Neuronal stem cell (in vitro differentiated cells): ENCODE data around the gene ZNF771.

Experiments used
- DNase-seq: peaks from one replicate; pipeline ENCODE4 v3.0.0-alpha.2; 2013; ENCODE audit warnings: low spot score
- H2AFZ ChIP-seq: one replicate; pipeline ENCODE4 v1.6.1; 2013; ENCODE audit warnings: mild to moderate bottlenecking, low read length, inconsistent platforms
- H2AK5ac ChIP-seq: 2 replicates; pipeline ENCODE4 v1.6.1; 2013; ENCODE audit warnings: low read depth, mild to moderate bottlenecking, inconsistent platforms, low read length, moderate library complexity, mixed read lengths
- H2BK120ac ChIP-seq: 2 replicates; pipeline ENCODE4 v1.6.1; 2013; ENCODE audit warnings: low read depth, mild to moderate bottlenecking, inconsistent platforms, low read length, moderate library complexity, mixed read lengths
- H2BK12ac ChIP-seq: one replicate; pipeline ENCODE4 v1.6.1; 2013; ENCODE audit warnings: low read length, inconsistent platforms
- H2BK15ac ChIP-seq: 2 replicates; pipeline ENCODE4 v1.6.1; 2013; ENCODE audit warnings: mild to moderate bottlenecking, low read length, inconsistent platforms, mixed read lengths
- H2BK5ac ChIP-seq: one replicate; pipeline ENCODE4 v1.6.1; 2013; ENCODE audit warnings: inconsistent platforms, mild to moderate bottlenecking, low read length, moderate library complexity
- H3K14ac ChIP-seq: one replicate; pipeline ENCODE4 v1.6.1; 2013; ENCODE audit warnings: low read length, inconsistent platforms
- H3K18ac ChIP-seq: 2 replicates; pipeline ENCODE4 v1.6.1; 2013; ENCODE audit warnings: low read length, inconsistent platforms
- H3K23ac ChIP-seq: 2 replicates; pipeline ENCODE4 v1.6.1; 2013; ENCODE audit warnings: low read depth, mild to moderate bottlenecking, mixed read lengths, low read length, inconsistent platforms; ENCODE audit not compliant: poor library complexity
- H3K27ac ChIP-seq: replicated peaks from 3 replicates; pipeline ENCODE4 v1.5.1; 2013; ENCODE audit warnings: low read length, inconsistent platforms
- H3K27me3 ChIP-seq, 3 experiments: 2 replicates each; pipeline ENCODE4 v1.6.1; 2013; ENCODE audit warnings: low read length in 3 of 3, mild to moderate bottlenecking in 2 of 3, inconsistent platforms in 1 of 3, low read depth in 1 of 3, mixed read lengths in 1 of 3, moderate library complexity in 1 of 3; ENCODE audit not compliant: control insufficient read depth in 3 of 3, insufficient read depth in 3 of 3
- H3K36me3 ChIP-seq, 2 donors: replicated peaks in 1 of 2; 2 replicates each; pipeline ENCODE4 v1.6.1; 2013; ENCODE audit warnings: low read length in 2 of 2; ENCODE audit not compliant: control insufficient read depth in 2 of 2, insufficient read depth in 2 of 2
- H3K4ac ChIP-seq: 2 replicates; pipeline ENCODE4 v1.6.1; 2013; ENCODE audit warnings: inconsistent platforms, mild to moderate bottlenecking, low read length, moderate library complexity
- H3K4me1 ChIP-seq, 2 donors: 1 replicate in 1 of 2; 2 replicates in 1 of 2; pipeline ENCODE4 v1.6.1; 2013; ENCODE audit warnings: low read length in 2 of 2, low read depth in 1 of 2; ENCODE audit not compliant: control insufficient read depth in 2 of 2, insufficient read depth in 1 of 2
- H3K4me2 ChIP-seq: one replicate; pipeline ENCODE4 v1.6.1; 2013; ENCODE audit warnings: mild to moderate bottlenecking, low read length, inconsistent platforms; ENCODE audit not compliant: insufficient read depth, poor library complexity, severe bottlenecking
- H3K4me3 ChIP-seq, 2 donors: 2 replicates each; pipeline ENCODE4 v1.5.1; 2013; ENCODE audit warnings: low read length in 2 of 2, mild to moderate bottlenecking in 2 of 2, inconsistent platforms in 1 of 2, moderate library complexity in 1 of 2
- H3K79me1 ChIP-seq: one replicate; pipeline ENCODE4 v1.6.1; 2013; ENCODE audit warnings: low read depth, mild to moderate bottlenecking, inconsistent platforms, low read length, moderate library complexity
- H3K9ac ChIP-seq: one replicate; pipeline ENCODE4 v1.6.1; 2013; ENCODE audit warnings: mild to moderate bottlenecking, low read depth, low read length, inconsistent platforms; ENCODE audit not compliant: poor library complexity
- H3K9me3 ChIP-seq, 2 donors: replicated peaks in 1 of 2; 2 replicates each; pipeline versions ENCODE3 to v1.6.1; 2013; ENCODE audit warnings: low read length in 2 of 2, mild to moderate bottlenecking in 2 of 2, inconsistent platforms in 1 of 2, low read depth in 1 of 2, mixed read lengths in 1 of 2, moderate library complexity in 1 of 2; ENCODE audit not compliant: control insufficient read depth in 2 of 2, insufficient read depth in 1 of 2
- H4K8ac ChIP-seq: one replicate; pipeline ENCODE4 v1.6.1; 2013; ENCODE audit warnings: low read depth, mild to moderate bottlenecking, inconsistent platforms, low read length, moderate library complexity
- H4K91ac ChIP-seq: one replicate; pipeline ENCODE4 v1.6.1; 2013; ENCODE audit warnings: low read length, low read depth, mild to moderate bottlenecking, inconsistent platforms; ENCODE audit not compliant: poor library complexity
- WGBS, 2 donors: extraction: QIAGEN DNeasy Blood & Tissue Kit; methylation state at CpG; one replicate each; pipeline ENCODE4 v1.1.7; 2013; ENCODE audit warnings: missing lambda C conversion rate in 2 of 2, mixed read lengths in 1 of 2; ENCODE audit not compliant: insufficient read length in 2 of 2, insufficient replicate concordance in 1 of 2; ENCODE audit errors: extremely low coverage in 2 of 2; 5-methylcytosine and 5-hydroxymethylcytosine counted together

The ZNF771 gene

DNA sequence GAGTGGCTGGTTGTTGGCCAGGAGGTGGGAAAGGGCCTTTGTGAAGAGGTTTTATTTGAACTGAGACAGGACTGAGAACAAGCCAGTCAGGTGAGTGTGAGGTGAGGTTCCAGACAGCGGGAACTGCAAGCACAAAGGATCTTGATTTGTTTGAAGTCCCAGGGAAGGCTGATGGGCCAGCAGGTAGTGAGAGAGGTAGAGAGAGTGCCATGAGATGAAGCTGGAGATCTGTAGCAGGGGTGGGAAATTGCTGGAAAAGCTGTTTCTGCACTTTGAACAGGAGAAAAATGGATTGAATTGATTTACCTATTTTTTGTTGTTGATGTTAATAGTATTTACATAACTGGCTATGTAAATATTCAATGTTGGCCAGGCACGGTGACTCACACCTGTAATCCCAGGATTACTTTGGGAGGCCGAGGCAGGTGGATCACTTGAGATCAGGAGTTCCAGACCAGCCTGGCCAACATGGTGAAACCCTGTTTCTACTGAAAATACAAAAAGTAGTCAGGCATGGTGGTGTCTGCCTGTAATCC lies 30.2 kb downstream of the ZNF771 start:
- Histone ChIP-seq H3K18ac (no peak overlapping the region), H4K8ac (no peak overlapping the region), H3K36me3 (no peaks in the 10 kb centered on the region), H2BK120ac (no peak overlapping the region), H3K23ac (no peak overlapping the region), H2BK5ac (no peak overlapping the region), H3K9ac (no peak overlapping the region), H3K4me3 (no peak overlapping the region), H2BK15ac (no peak overlapping the region), H4K91ac (no peak overlapping the region), H3K27ac (no peak overlapping the region), H3K79me1 (no peaks in the 10 kb centered on the region), H2BK12ac (no peak overlapping the region), H2AK5ac (no peak overlapping the region), H3K14ac (no peak overlapping the region), H3K4me1 (no peaks in the 10 kb centered on the region), H3K9me3 (no peaks in the 10 kb centered on the region), H3K4ac (no peak overlapping the region), H3K27me3 (peaks cover 0 to 10% (median 0%) of the 10 kb centered on the region in 3 experiments), H2AFZ (no peak overlapping the region), H3K4me2 (no peak overlapping the region)
- DNase-seq, result no peak
- no CpG with 5 or more reads among the region's 3 CpGs for WGBS, 2 donors

DNA sequence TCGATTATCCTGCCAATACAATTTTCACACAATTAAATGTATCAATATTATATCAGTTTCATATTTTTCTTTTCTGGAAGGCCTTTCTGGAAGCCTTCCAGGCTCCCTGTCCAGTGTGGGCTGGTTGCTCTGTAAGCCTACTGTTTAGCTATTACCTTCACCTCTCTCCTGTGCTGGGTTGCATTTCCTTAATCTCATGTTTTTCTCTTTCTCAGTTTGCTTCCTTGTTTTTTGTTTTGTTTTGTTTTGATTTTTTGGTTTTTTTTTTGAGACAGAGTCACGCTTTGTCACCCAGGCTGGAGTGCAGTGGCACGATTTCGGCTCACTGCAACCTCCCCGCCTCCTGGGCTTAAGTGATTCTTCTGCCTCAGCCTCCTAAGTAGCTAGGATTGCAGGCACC lies 31.4 kb downstream of the ZNF771 start:
- Histone ChIP-seq H3K18ac (no peak overlapping the region), H3K27me3 (peaks cover 0 to 10% (median 0%) of the 10 kb centered on the region in 3 experiments), H2AFZ (no peak overlapping the region), H3K14ac (no peak overlapping the region), H4K8ac (no peak overlapping the region), H3K4me3 (no peak overlapping the region), H3K9ac (no peak overlapping the region), H3K4ac (no peak overlapping the region), H3K4me2 (no peak overlapping the region), H2AK5ac (no peak overlapping the region), H3K79me1 (no peaks in the 10 kb centered on the region), H3K9me3 (peaks cover 0 to 8% of the 10 kb centered on the region in 2 donors), H2BK12ac (no peak overlapping the region), H4K91ac (no peak overlapping the region), H3K27ac (no peak overlapping the region), H2BK15ac (no peak overlapping the region), H2BK5ac (no peak overlapping the region), H3K23ac (no peak overlapping the region), H3K36me3 (peaks cover 3 to 9% of the 10 kb centered on the region in 2 donors), H2BK120ac (no peak overlapping the region), H3K4me1 (no peaks in the 10 kb centered on the region)
- WGBS, 2 donors, result no CpG with 5 or more reads among the region's 5 CpGs
- no peak for DNase-seq

DNA sequence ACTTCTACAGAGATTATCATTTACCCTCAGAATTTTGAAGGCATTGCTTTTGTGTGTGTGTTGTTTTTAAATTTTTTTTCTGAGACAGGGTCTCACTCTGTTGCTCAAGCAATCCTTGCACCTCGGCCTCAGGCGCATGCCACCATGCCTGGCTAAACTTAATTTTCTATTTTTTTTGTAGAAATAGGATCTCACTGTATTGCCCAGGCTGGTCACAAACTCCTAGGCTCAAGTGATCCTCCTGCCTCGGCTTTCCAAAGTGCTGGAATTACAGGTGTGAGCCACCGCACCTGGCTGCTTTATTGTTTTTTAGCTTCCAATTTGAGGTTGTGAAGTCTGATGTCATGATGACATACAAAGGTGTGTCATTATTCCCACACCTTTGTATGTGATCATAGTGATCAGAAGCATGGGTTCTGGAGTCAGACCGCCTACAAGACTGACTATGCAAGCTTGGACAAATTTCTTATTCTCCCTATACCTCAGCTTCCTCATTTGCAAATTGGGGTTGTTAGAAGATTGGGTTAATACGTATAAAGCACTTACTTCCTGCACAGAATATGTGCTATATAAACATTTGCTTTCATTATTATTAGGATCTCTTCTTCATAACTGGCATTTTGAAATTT lies 32.4 kb downstream of the ZNF771 start:
- H3K9me3 ChIP-seq, result peaks cover 2 to 18% of the 10 kb centered on the region in 2 donors
- H3K27me3 ChIP-seq, result peaks cover 0 to 6% (median 0%) of the 10 kb centered on the region in 3 experiments
- no peak overlapping the region for H3K9ac ChIP-seq
- H3K36me3 ChIP-seq, result peaks cover 6 to 19% of the 10 kb centered on the region in 2 donors
- H2AK5ac ChIP-seq, result no peak overlapping the region
- H3K23ac ChIP-seq, result no peak overlapping the region
- H3K14ac ChIP-seq, result no peak overlapping the region
- H3K4me1 ChIP-seq, result peaks cover 2 to 5% of the 10 kb centered on the region in 2 donors
- no peak overlapping the region for H3K4me2 ChIP-seq
- no peak overlapping the region for H3K4me3 ChIP-seq
- no CpG with 5 or more reads among the region's 6 CpGs for WGBS, 2 donors
- peaks cover under 1% of the 10 kb centered on the region for H3K79me1 ChIP-seq
- no peak for DNase-seq
- H3K4ac ChIP-seq, result no peak overlapping the region
- H2BK12ac ChIP-seq, result no peak overlapping the region
- H4K8ac ChIP-seq, result no peak overlapping the region
- H2AFZ ChIP-seq, result no peak overlapping the region
- no peak overlapping the region for H3K27ac ChIP-seq
- H4K91ac ChIP-seq, result no peak overlapping the region
- H2BK120ac ChIP-seq, result no peak overlapping the region
- no peak overlapping the region for H2BK15ac ChIP-seq
- H2BK5ac ChIP-seq, result no peak overlapping the region
- no peak overlapping the region for H3K18ac ChIP-seq

DNA sequence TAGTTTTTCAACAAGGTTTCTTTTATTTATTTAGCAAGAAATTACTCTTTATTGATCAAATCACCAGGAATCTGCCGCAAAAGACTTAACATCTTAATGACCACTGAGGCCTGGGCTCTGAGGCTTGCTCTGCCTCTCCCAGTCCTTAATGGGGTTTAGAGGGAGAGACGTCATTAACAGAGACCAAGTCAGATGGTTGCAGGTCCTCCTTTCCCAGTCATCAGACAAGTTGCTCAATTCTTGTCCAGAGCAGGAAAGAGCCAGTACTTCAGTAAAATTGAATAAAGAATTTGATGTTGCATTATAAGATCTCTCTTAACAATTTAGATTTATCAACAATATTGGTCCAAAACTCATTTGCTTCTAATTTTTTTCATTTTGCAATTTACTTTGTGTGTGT lies 36.2 kb downstream of the ZNF771 start:
- peaks cover 7 to 8% of the 10 kb centered on the region in 2 donors for H3K4me1 ChIP-seq
- no peak overlapping the region for H3K4me3 ChIP-seq
- DNase-seq, result no peak
- peaks cover 6 to 20% of the 10 kb centered on the region in 2 donors for H3K36me3 ChIP-seq
- H3K4ac ChIP-seq, result no peak overlapping the region
- H3K27ac ChIP-seq, result no peak overlapping the region
- H3K79me1 ChIP-seq, result peaks cover 4% of the 10 kb centered on the region
- no peak overlapping the region for H3K23ac ChIP-seq
- no peak overlapping the region for H2BK5ac ChIP-seq
- no peak overlapping the region for H2AK5ac ChIP-seq
- no peak overlapping the region for H3K9ac ChIP-seq
- peaks cover 4 to 19% of the 10 kb centered on the region in 2 donors for H3K9me3 ChIP-seq
- H2AFZ ChIP-seq, result no peak overlapping the region
- WGBS, 2 donors, result no CpG with 5 or more reads among the region's 2 CpGs
- no peak overlapping the region for H4K8ac ChIP-seq
- H2BK12ac ChIP-seq, result no peak overlapping the region
- H3K18ac ChIP-seq, result no peak overlapping the region
- no peak overlapping the region for H4K91ac ChIP-seq
- no peak overlapping the region for H2BK15ac ChIP-seq
- H3K27me3 ChIP-seq, result no peaks in the 10 kb centered on the region
- no peak overlapping the region for H3K4me2 ChIP-seq
- H2BK120ac ChIP-seq, result no peak overlapping the region
- no peak overlapping the region for H3K14ac ChIP-seq
